GDM1 (cell line): ENCODE measurements around the gene OR9G1.
"Not testable (repeated sequence)": the region's sequence is repeated elsewhere in the genome, so short reads cannot be mapped to it uniquely, and the experiment has no call there.

ENCODE experiments used
- DNase-seq: peaks from one replicate; lab custom pipeline; 2025; lab: John Stamatoyannopoulos, UW

OR9G1 gene, protein sequence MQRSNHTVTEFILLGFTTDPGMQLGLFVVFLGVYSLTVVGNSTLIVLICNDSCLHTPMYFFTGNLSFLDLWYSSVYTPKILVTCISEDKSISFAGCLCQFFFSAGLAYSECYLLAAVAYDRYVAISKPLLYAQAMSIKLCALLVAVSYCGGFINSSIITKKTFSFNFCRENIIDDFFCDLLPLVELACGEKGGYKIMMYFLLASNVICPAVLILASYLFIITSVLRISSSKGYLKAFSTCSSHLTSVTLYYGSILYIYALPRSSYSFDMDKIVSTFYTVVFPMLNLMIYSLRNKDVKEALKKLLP

DNA sequence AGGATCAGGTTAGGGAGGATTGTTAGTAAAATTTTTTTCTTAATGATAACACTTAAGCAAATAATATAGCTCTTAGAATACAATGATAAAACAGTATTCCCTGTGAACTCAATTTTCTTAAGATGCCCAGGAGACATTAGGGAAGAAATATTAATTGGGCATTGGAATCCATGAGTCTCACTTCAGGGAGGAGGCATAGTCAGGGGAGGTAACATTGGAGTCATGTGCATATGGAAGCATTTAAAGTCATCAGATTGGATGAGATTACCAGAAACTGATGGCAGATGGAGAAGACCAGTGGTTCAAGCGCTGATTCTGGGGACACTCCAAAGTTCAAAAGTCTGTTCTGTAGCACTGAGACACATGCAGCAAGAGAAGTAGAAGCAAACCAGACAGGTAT, at the start of gene OR9G1:
Gene OR9G1, plus strand, starts transcription at position 301 of the 400 bp plus-strand sequence. CDS start 1,293 bp downstream, outside the sequence.
- DNase-seq: no peak

DNA sequence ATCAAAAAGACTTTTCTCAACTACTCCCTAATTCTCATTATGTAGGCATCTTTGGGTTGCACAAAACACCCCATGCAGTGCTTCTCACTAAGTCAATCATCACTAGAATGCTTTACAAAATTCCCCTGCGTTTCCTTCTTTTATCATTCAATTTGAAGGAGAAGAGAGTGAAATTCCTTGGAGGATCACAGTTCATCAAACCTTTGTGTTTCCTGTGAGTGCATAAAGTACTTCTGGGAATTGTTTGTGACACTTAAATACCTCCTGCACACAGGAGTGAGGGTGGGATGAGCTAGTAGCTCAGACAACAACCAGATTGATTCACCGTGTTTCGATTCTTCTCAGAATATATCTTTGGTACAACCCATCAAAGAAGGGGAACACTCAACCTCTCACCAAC, 39.1 kb upstream of the OR9G1 start:
- no peak for DNase-seq

DNA sequence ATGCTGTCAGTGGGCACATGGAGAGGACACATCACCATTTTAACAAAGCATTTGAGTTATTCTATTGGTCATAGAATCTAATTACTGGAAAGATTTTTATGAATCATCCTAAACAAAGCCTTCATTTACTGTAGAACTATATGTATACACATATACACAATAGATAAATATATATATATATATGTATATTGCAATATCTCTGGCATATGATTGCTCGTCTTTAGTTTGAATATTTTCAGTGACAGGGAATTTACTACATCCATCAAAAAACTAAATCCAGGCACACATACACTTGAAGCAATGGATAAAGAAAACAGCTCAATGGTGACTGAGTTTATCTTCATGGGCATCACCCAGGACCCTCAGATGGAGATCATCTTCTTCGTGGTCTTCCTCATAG, 35.5 kb upstream of the OR9G1 start, which contains the start of gene OR5AR1:
Gene OR5AR1, plus strand, starts transcription at position 301 of the 400 bp plus-strand sequence. Its CDS starts 0 bp downstream, at position 301.
- no peak for DNase-seq

DNA sequence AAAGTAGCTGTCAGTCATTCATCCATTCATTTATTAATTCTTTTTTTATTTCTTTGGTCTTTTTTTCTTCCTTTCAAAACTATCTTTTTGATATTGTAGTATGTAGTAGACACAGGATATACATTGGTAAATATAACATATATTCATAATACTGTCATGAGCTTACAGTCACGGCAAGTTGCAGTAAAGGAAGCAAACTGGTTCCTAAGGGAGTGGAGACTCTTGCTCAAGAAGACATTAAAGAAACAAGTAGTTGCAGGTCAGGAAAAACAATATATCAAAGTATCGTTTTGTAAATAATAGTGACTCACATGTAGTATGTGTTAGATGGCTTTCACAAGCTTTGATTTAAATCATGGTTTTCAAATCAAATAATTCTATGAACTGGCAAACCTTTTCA, 27.9 kb upstream of the OR9G1 start:
- no peak for DNase-seq

DNA sequence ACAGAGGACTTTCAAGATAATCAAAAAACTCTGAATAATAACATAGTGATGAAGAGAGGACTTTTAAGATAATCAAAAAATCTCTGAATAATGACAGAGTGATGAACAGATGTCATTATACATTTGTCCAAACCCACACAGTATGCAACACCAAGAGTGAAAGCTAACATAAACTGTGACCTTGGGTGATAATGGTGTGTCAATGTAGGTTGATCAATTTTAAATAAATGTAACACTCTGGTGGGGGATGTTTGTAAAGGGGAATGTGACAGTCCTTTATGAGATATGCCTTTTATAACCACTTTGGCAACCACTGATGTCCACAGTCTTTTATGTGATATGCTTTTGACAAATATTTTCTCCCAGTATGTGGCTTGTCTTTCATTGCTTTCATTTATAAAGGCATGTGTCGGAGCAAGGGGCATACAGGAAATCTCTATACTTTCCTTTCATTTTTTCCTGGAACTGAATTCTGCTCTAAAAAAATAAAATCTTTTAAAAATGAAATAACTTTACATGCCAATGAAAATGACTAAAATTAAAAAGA, 10.3 kb upstream of the OR9G1 start:
- DNase-seq: no peak

DNA sequence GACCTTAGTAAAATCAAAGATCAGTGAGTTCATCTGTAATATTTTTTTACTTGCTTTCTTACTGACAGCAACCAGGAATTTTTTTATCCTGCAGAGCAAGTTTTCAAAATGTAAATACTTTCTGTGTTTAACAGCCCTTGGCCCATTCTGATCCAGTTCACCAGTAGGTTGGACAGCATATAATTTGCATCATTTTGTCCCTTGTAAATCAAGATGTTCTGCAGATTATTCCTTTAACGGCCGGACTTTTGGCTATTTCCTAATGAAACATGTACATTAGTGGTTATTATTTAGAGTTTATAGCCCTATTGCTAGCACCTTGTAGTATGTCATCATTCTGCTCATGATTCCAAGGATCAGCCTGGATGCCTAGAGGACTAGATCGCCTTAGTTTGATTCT, 7.7 kb upstream of the OR9G1 start:
- not testable (repeated sequence) for DNase-seq

DNA sequence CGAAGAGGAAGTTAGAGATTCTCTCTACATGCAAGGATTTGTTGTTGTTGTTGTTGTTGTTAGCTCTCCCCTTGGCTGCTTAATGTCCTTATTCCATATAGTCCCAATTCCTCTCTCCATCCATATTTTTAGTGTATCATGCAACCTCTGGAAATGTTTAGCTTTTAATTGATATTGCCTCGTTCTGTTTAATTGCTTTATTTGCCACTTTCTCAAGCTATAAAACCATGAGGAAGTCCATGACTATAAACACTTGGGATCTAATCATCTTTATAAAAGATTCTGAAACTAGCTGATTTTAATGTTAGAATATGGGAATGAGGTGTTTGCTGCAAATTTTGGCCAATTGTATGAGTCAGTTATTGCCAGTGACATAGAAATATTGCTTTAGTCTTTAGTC, 5.5 kb upstream of the OR9G1 start:
- DNase-seq: no peak

DNA sequence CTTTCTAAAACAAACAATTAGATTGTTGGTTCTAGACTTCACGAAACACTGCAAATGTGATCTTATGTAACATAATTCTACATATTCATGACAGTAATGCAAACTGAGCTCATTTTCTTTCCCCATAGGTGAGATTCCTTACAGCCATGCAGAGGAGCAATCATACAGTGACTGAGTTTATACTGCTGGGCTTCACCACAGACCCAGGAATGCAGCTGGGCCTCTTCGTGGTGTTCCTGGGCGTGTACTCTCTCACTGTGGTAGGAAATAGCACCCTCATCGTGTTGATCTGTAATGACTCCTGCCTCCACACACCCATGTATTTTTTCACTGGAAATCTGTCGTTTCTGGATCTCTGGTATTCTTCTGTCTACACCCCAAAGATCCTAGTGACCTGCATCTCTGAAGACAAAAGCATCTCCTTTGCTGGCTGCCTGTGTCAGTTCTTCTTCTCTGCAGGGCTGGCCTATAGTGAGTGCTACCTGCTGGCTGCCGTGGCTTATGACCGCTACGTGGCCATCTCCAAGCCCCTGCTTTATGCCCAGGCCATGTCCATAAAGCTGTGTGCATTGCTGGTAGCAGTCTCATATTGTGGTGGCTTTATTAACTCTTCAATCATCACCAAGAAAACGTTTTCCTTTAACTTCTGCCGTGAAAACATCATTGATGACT, 1.5 kb downstream of the OR9G1 start:
- no peak for DNase-seq

DNA sequence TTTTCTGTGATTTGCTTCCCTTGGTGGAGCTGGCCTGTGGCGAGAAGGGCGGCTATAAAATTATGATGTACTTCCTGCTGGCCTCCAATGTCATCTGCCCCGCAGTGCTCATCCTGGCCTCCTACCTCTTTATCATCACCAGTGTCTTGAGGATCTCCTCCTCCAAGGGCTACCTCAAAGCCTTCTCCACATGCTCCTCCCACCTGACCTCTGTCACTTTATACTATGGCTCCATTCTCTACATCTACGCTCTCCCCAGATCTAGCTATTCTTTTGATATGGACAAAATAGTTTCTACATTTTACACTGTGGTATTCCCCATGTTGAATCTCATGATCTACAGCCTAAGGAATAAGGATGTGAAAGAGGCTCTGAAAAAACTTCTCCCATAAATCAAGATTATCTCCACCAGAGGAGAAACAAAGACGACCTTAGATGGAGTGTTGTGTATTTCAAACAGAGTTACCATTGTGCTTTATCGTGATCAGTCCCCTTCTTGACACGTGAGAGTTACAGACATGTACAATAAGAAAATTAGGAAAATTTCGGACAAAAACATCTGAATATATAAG, 2.1 kb downstream of the OR9G1 start:
- no peak for DNase-seq

DNA sequence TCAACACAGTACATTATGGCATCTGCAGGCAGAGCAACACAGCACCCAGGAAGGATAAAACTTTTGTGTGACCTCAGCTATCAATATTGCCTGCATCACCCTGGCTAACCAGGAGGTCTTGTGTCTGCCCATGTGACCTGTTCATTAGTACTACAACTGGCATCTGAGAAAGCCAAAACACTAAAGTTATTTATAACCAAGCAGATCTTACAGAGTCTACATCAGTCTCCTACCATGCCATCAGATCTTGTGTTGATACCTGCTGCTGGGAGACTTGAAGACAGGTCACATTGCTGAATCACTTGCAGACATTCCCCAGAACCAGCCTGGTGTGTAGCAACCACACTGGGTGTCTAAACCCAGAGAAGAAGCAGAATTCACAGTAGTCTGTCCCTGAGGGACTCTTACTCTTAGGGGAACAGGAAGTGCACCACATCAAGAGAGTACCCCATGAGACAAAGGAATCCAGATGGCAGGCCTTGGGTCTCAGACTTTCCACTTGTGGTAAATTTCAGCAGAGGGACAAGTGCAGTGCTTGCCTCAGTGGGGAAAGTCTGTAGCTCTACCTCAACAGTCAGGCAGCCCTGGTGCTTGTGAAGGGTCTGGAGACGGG, 7.0 kb downstream of the OR9G1 start:
- no peak for DNase-seq

DNA sequence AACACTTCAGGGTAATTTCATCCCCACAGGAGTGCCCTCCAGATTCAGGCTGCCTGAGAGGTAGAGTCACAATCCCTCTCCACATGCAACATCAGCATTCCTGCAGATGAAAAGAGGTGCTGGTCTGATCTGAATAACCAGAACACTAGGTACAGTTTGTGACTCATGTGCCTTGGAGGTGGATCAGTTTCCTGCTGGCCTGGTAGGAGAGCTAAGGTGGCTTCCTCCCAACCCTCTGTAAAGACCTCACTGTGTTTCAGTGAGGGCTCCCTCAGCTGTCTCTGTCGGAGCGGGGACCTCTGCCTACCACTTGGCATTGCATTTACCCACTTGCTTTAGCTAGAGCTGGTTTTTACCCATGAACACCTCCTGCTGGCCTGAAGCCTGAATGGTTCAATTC, 7.6 kb downstream of the OR9G1 start:
- DNase-seq: no peak

DNA sequence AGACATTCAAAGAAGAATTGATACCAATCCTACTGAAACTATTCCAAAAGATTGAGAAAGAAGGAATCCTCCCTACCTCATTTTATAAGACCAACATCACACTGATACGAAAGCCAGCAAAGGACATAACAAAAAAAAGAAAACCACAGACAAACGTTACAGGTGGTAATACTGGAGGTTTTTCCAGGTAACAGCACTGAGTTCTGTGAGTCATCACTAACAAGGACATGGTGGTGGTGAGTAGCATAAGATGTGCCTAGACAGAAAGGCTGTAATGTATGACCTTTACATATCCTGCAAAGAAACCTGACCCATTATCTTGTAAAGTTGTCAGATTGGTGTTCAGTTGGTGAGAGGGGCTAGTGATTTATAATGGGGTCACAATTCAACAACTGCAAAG, 15.3 kb downstream of the OR9G1 start:
- no peak for DNase-seq

DNA sequence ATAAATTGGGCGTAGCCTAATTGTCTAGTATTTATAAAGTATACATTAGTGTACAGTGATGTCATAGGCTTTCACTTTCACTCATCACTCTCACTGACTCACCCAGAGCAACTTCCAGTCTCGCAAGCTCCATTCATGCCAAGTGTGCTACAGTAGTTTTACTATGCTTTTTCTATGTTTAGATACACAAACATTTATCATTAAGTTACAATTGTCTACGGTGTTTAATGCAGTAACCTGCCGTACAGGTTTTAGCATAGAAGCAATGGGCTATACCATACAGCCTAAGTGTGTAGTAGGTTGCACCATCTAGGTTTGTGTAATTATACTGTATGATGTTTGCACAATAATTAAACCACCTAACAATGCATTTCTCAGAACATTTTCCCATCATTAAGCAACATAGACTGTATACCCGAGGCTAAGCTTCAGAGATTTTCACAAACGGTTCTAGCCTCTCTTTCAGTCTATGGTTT, 17.5 kb downstream of the OR9G1 start:
- no peak for DNase-seq

DNA sequence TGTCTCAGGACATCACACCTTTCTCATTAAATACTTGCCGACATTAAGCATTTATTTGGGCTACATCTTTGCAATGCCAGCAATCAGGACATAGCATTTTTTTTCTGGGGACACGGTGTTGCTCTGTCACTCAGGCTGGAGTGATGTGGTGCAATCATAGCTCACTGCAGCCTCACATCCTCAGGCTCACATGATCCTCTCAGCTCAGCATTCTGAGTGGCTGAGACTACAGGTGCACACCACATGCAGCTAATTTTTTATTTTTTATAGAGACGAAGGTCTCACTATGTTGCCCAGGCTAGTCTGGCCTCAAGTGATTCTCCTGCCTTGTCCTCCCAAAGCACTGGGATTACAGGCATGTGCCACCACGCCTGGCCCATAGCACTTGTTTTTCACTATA, 21.6 kb downstream of the OR9G1 start:
- DNase-seq: no peak

DNA sequence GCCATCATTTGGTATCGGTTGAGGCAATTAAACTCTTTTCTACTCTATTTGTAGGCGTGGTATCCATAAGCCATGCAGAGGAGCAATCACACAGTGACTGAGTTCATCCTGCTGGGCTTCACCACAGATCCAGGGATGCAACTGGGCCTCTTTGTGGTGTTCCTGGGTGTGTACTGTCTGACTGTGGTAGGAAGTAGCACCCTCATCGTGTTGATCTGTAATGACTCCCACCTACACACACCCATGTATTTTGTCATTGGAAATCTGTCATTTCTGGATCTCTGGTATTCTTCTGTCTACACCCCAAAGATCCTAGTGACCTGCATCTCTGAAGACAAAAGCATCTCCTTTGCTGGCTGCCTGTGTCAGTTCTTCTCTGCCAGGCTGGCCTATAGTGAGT, 41.2 kb downstream of the OR9G1 start:
- no peak for DNase-seq

DNA sequence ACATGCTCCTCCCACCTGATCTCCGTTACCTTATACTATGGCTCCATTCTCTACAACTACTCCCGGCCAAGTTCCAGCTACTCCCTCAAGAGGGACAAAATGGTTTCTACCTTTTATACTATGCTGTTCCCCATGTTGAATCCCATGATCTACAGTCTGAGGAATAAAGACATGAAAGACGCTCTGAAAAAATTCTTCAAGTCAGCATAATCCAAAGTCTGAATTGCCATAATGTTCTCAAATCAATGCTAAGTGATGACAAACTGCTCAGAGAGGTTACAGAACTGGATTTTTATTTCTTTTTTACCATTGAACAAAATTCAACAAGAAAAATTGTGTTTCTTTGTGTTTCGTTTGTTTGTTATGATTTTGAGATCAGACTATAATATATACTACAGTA, 42.0 kb downstream of the OR9G1 start:
- DNase-seq: no peak

DNA sequence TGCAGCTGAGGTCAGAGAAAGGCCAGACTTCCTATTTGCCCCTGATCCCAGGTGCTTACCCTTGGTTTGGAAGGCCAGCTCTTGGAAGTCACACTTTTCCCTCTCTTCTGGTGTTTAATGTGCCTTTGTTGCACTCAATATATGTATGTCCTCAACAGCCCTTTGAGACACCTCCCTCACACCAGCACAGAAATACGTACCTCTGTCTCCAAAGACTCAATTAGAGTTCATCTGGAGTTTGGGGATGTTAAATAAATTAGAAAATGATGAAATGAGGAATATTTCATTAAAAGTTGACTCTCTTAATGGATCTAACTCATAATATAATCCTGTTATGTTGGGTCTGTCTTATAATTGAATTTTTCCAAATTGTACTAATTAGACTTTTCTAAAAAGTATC, 49.7 kb downstream of the OR9G1 start, which contains the start of gene OR9G4:
Gene OR9G4, minus strand, starts transcription at position 101 of the 400 bp plus-strand sequence. CDS start 4,931 bp downstream, outside the sequence.
- DNase-seq: no peak

DNA sequence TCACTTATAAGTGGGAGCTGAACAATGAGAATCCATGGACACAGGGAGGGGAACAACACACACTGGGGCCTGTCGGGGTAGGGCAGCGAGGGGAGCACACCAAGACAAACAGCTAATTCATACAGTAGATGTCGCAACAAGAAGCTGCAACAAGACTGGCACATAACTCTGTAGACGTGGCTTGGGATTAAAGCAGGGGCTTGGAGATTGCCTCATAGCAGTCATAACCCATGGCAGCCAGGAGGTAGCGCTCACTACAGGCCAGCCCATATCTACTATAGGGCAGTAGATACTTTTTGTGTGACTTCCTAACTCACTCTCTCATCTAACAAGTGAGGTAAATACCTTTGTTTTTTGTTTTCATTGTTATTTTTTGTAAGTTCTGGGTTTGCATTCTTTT, 51.3 kb downstream of the OR9G1 start:
- DNase-seq: no peak

DNA sequence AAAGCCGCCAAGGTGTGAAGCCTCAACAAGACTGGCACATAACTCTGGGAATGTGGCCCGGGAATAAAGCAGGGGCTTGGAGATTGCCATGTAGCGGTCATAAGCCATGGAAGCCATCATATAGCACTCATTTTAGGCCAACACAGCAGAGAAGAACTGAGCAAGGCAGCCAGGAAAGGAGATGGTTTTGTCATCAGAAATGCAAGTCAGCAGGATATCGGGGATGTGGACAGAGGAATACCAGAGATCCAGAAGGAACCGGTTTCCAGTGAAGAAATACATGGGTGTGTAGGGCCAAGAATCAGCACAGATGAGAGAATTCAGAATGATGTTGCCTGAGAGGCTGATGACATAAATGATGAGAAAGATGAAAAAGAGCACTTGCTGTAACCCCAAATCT, 52.6 kb downstream of the OR9G1 start:
- DNase-seq: no peak
